GM12874 (cell line): ENCODE data around the gene MPZL3.

Experiments used
- TF ChIP-seq, protein P1 (sequence below): IDR thresholded peaks from 2 replicates; pipeline ENCODE4 v1.5.1; 2011; ENCODE audit warnings: low read depth, mild to moderate bottlenecking, control low read depth, low read length, moderate library complexity; ENCODE audit not compliant: insufficient read depth

Gene MPZL3

DNA sequence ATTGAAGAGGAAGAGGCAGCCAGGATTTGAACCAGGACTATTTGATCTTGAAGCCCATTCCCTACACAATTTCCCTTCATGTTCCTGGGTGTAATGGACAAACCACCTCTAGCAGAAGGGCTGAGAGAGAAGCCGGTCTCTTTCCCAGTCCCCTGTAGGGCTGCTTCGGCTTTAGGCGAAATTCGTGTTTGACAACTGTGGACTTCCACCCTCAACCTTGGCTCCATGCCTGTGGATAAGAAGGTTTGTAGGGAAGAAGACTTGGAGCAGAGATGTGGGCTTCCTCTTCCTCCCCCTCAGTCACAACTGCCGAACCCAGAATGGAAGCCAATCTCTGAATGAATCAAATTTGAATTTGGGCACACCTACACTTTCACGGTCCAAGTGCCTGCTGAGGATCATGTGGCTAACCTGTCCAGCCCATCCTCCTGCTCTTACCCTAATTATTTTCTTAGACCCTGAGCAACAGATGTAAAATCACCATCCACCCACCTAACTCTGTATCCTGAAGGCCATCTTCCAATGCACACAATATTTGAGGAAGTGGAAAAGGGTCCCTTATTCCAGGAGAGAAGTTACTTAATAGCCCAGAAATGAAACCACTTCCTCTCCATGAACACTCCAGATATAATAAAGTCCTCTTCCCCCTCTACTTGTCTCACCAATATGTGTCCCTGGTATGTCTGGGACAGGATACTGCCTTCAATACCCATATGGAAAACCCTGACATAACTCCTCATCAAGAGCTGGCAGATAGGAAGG lies 65.6 kb downstream of the MPZL3 start:
- TF ChIP-seq, protein P1, sequence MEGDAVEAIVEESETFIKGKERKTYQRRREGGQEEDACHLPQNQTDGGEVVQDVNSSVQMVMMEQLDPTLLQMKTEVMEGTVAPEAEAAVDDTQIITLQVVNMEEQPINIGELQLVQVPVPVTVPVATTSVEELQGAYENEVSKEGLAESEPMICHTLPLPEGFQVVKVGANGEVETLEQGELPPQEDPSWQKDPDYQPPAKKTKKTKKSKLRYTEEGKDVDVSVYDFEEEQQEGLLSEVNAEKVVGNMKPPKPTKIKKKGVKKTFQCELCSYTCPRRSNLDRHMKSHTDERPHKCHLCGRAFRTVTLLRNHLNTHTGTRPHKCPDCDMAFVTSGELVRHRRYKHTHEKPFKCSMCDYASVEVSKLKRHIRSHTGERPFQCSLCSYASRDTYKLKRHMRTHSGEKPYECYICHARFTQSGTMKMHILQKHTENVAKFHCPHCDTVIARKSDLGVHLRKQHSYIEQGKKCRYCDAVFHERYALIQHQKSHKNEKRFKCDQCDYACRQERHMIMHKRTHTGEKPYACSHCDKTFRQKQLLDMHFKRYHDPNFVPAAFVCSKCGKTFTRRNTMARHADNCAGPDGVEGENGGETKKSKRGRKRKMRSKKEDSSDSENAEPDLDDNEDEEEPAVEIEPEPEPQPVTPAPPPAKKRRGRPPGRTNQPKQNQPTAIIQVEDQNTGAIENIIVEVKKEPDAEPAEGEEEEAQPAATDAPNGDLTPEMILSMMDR, result no peak

DNA sequence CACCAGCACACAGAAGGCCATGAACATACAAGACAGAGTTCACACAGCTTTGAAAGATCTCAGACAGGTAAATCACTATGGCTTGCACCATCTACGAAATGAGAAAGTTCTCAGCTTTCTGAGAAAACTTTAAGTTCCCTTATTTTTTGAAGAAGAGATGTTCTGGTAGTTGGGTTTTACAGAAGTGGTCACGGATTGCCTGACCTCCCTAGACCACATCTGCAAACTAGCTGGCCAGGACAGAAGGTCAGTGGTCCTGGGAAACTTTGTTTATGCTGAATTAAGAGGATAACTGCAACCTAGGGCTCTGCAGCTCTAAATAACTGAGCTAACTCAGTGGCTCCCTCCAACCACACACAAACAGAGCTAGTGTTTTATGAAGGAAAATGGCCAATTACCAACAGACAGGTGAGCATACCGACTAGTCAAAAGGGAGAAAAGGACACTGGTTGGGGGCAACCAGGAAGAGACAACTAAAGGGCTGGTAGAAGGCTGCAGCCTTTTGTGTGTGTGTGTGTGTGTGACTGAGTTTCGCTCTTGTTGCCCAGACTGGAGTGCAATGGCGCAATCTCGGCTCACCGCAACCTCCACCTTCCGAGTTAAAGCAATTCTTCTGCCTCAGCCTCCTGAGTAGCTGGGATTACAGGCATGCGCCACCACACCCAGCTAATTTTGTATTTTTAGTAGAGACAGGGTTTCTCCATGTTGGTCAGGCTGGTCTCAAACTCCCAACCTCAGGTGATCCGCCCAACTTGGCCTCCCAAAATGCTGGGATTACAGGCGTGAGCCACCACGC lies 67.2 kb downstream of the MPZL3 start:
- TF ChIP-seq, protein P1, result no peak

DNA sequence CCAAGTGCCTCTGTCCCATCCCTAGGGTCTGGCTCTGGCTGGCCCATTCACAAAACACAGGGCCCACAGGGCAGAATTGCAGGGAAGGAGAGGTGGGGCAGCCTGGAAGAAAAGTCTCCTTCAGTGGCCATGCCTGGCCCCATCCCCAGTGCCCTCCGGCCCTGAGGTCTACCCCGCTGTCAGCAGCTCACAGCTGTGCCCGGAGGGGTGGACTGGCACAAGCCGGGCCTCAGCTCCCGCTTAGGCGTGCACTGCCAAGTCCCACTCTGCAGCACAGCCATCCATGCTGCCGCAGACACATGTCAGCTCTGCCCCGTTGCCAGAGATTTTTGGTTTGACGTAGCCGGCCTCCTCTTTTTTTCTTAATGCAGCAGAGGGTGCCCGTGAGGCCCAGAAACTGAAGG lies 71.9 kb downstream of the MPZL3 start:
- TF ChIP-seq, protein P1, result no peak

DNA sequence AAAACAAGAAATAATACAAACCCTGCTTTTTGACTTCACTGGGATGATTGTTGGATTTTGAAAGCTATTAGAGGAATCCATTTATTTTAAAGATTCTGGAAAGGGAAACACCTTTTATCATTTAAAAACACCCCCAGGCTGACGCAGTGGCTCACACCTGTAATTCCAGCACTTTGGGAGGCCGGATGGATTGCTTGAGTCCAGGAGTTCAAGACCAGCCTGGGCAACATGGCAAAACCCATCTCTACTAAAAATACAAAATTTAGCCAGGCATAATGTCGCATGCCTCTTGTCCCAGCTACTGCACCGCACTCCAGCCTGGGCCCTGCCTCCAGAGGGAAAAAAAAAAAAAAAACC lies 75.4 kb downstream of the MPZL3 start:
- TF ChIP-seq, protein P1, result no peak
